Activated B cell treated with CpG ODN at 0.5 μM for 24 hours (primary cell): ENCODE results near the gene COX7B2. TPM values are rescaled to one million over a fixed set of nuclear protein-coding genes. Genes with fewer than 3 reads are reported as not detected.

Source experiments
- ATAC-seq: fragments of 200-7000 bp; cut with Tn5 transposase; one replicate; pipeline ENCODE4 v1.10.0; 2021; ENCODE audit warnings: low read depth, mild to moderate bottlenecking, moderate library complexity
- CTCF ChIA-PET: fragments of 350-600 bp; sonication (Branson Sonifier 250); formaldehyde crosslinking; loops from one replicate; lab custom pipeline; 2021; ENCODE audit warnings: antibody characterized with exemption; lab: Charles Lee
- POLR2A ChIA-PET: fragments of 350-600 bp; sonication (Branson Sonifier 250); formaldehyde crosslinking; loops from one replicate; lab custom pipeline; 2021; ENCODE audit warnings: antibody characterized with exemption; lab: Charles Lee
- DNase-seq: peaks from one replicate; pipeline ENCODE4 v3.0.0; 2022
- H3K27ac Mint-ChIP-seq: one replicate; pipeline ENCODE4 v1.8.0; 2020; ENCODE audit warnings: mixed read lengths
- H3K27me3 Mint-ChIP-seq: one replicate; pipeline ENCODE4 v1.8.0; 2021; ENCODE audit warnings: mixed read lengths
- H3K36me3 Mint-ChIP-seq: one replicate; pipeline ENCODE4 v1.8.0; 2021; ENCODE audit warnings: low read depth, mixed read lengths
- H3K4me1 Mint-ChIP-seq: one replicate; pipeline ENCODE4 v1.8.0; 2021; ENCODE audit warnings: mixed read lengths
- H3K4me3 Mint-ChIP-seq: one replicate; pipeline ENCODE4 v1.8.0; 2020; ENCODE audit warnings: mild to moderate bottlenecking, mixed read lengths
- H3K9me3 Mint-ChIP-seq: one replicate; pipeline ENCODE4 v1.8.0; 2020; ENCODE audit warnings: mixed read lengths
- CTCF ChIP-seq: fragments of 200-600 bp; IDR thresholded peaks from one replicate; pipeline ENCODE4 v1.8.0; 2022; ENCODE audit warnings: antibody characterized with exemption, mild to moderate bottlenecking
- intact Hi-C: fragments of 100-400 bp; cut with micrococcal nuclease; formaldehyde crosslinking; loops from one replicate; pipeline ENCODE4 v1.15.1; 2024
- total RNA-seq: library from RNA; stranded (reverse); gene quantifications from 2 replicates; pipeline ENCODE4 v1.2.3, GENCODE V29; 2022

COX7B2 gene
- total RNA-seq, 1 donor from 2014 or later, result not detected

- H3K27me3 Mint-ChIP-seq, result no peaks in the 10 kb centered on the region
- no peaks in the 10 kb centered on the region for H3K9me3 Mint-ChIP-seq
- no peaks in the 10 kb centered on the region for H3K36me3 Mint-ChIP-seq
- TF ChIP-seq CTCF, result no peak
- ChIA-PET POLR2A (no interaction called here), CTCF (no interaction called here)
- no peaks in the 10 kb centered on the region for H3K4me1 Mint-ChIP-seq
- ATAC-seq (no peak), DNase-seq (no peak)
- intact Hi-C loops, result no loop called here
- H3K27ac Mint-ChIP-seq, result no peak overlapping the region
- H3K4me3 Mint-ChIP-seq, result no peak overlapping the region
Observed at GRCh38 chr4:46886711-46887110, 22.3 kb downstream of the COX7B2 start.

- intact Hi-C loops, result no loop called here
- ATAC-seq, result no peak
- no peak overlapping the region for H3K27ac Mint-ChIP-seq
- no peak overlapping the region for H3K4me3 Mint-ChIP-seq
- POLR2A ChIA-PET, result no interaction called here
- H3K4me1 Mint-ChIP-seq, result no peaks in the 10 kb centered on the region
- no peak for TF ChIP-seq CTCF
- no peaks in the 10 kb centered on the region for H3K9me3 Mint-ChIP-seq
- CTCF ChIA-PET, result no interaction called here
- DNase-seq, result no peak
- H3K36me3 Mint-ChIP-seq, result no peaks in the 10 kb centered on the region
- H3K27me3 Mint-ChIP-seq, result no peaks in the 10 kb centered on the region
Observed at GRCh38 chr4:46878641-46879040, 30.4 kb downstream of the COX7B2 start.

- DNase-seq, result no peak
- H3K27ac Mint-ChIP-seq, result no peak overlapping the region
- H3K36me3 Mint-ChIP-seq, result no peaks in the 10 kb centered on the region
- intact Hi-C loops, result no loop called here
- H3K4me1 Mint-ChIP-seq, result no peaks in the 10 kb centered on the region
- H3K4me3 Mint-ChIP-seq, result no peak overlapping the region
- H3K9me3 Mint-ChIP-seq, result peaks cover 2% of the 10 kb centered on the region
- no peaks in the 10 kb centered on the region for H3K27me3 Mint-ChIP-seq
- ATAC-seq, result no peak
- no peak for TF ChIP-seq CTCF
- CTCF ChIA-PET, result no interaction called here
- POLR2A ChIA-PET, result no interaction called here
Observed at GRCh38 chr4:46874811-46875210, 34.2 kb downstream of the COX7B2 start.

GRCh38 chr4:46870411-46870810 lies 38.6 kb downstream of the COX7B2 start:
- CTCF ChIA-PET, result no interaction called here
- POLR2A ChIA-PET, result no interaction called here
- Mint-ChIP-seq H3K9me3 (peaks cover 4% of the 10 kb centered on the region), H3K4me3 (no peak overlapping the region), H3K36me3 (no peaks in the 10 kb centered on the region), H3K4me1 (no peaks in the 10 kb centered on the region), H3K27me3 (no peaks in the 10 kb centered on the region), H3K27ac (no peak overlapping the region)
- TF ChIP-seq CTCF, result no peak
- no peak for ATAC-seq
- intact Hi-C loops, result no loop called here
- DNase-seq, result no peak

- no peak overlapping the region for H3K4me3 Mint-ChIP-seq
- ChIA-PET CTCF (no interaction called here), POLR2A (no interaction called here)
- no peaks in the 10 kb centered on the region for H3K36me3 Mint-ChIP-seq
- TF ChIP-seq CTCF, result no peak
- no peaks in the 10 kb centered on the region for H3K4me1 Mint-ChIP-seq
- DNase-seq (no peak), ATAC-seq (no peak)
- H3K9me3 Mint-ChIP-seq, result no peaks in the 10 kb centered on the region
- no peak overlapping the region for H3K27ac Mint-ChIP-seq
- no peaks in the 10 kb centered on the region for H3K27me3 Mint-ChIP-seq
- intact Hi-C loops, result no loop called here
Observed at GRCh38 chr4:46856333-46856732, 52.7 kb downstream of the COX7B2 start.
